ENCODE data around the gene GBGT1.
A peak's percentile ranks its signal among the peaks of the same experiment; 100 is the strongest.
"Not testable (repeated sequence)": the region's sequence is repeated elsewhere in the genome, so short reads cannot be mapped to it uniquely, and the experiment has no call there.

Gene GBGT1

DNA sequence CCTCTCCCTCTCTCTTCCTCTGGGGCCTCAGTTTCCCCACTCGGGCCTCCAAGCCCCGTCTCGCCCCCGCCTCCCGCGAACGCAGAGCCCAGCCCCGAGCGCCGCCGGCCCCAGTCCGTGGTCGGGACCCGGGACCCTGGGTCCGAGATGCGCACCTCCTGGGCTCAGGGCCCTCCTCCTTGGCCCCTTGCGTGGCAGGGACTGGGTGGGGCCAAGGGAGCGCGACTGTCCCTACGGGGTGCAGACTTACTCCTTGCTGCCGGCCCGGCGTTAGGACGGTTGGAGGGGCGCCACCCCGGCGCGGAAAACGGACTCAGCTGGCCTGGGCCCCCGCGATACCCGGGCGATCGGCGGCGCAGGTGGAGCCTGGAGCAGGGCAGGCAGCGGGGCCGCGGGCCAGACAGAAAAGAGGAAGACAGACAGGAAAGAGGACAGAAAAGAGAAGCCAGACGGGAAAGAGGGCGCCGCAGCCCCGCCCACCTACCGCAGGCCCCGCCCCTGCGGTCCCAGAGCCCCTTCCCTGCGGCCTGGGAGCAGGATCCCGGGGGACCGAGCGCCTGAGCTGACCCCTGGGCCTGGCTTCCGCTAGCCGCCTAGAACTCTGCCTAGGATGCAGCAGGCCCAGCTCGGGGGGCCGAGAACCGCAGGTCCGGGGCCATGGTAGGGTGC is at the start of gene GBGT1:
TSS of gene GBGT1 (minus strand) at position 411 of the 669 bp plus-strand sequence. CDS start 1,502 bp downstream, outside the sequence.
- DNase-seq: peak; percentile 49

DNA sequence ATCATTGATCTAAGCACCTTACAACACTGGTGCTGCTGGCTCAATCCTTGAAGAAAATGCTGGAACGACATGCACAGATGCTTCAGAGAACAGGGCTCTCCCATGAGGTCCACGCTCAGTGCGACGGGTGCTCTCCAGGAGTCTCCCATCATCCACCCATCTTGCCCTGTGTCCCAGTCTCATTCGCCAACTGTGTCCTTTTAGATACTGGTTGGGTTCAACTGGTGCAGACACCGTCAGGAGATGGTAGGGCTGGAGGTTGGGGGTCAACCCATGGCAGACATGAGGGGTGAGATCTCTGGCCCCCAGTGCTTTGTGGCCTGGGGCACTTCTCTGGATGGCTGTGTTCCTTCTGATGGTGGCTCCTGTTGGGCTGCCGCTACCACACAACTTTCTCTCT is 46.9 kb upstream of the GBGT1 start:
- no peak for DNase-seq

DNA sequence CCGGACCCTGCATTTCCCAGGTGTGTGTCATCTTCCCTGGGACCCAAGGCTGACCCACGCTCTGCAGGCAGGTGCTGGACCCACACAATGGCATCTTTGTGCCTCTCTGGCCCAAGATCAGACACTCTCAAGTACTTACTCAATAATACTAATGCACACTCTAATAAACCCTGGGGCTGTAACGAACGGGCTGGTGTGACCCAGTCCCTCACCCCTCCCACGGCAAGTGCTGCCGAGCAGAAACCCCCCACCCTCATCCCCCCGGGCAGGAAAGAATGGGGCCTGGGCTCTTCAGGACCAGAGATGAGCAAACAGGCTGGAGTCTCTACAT is 46.5 kb upstream of the GBGT1 start:
- DNase-seq: no peak

DNA sequence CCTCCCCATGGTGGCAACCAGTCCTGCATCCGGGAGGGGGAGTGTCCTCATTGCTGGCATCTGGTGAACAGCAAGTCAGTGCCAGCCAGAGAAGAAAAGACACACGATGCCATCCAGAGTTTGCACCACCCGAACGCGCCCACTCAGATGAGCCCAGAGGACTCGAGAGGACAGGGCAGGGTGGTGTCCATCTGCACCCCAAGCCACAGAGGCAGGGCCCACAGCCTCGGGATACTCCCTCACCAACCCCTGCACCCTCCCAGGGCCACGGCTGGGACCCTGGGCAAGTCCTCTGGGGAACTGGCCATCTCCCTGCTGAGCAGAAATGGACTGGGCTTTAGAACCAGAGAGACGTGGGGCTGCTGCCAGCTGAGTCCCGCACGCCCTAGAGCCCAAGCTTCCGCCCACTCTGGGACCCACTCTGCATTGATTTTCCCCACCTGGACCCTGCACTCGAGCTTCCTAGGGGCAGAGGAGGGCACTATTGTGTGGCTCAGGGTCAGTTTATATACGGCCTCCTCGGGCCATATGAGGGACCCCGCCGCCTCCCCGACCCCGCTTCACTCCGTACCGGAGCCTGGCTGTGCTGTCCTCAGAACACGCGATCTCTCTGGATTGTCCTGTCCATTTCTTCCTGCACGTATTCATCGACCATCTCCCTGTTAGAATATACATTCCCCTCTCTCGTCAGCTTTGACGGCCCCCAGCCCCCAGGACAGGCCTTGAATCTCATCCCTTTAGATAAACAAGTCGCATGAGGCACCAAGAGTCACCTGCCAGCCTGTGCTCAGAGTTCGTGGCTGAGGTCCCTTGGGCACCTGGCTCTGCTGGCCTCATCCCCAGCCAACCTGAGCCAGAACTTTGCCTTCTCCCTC is 45.9 kb upstream of the GBGT1 start:
- DNase-seq: not testable (repeated sequence)

DNA sequence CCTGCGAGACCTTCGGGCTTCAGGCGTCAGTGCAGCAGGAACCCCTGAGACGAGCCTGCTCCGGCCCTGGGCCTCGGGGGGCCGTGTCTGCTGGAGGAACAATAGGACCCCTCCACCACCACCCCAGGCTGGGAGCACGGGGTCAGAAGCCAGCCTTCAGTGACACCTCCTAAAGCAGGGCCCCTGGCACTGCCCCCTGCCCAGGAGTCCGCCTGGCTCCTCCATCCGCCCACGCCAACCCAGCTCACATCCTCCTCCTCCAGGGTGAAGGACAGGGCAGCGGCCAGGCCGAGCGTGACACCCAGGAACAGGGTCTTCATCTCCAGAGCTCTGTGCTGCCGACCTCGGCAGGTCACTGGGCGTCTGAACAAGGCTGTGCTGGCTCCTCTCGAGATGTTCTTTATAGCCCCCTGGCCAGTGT is 45.2 kb upstream of the GBGT1 start, which contains the start of gene OBP2B:
TSS of gene OBP2B (minus strand) at position 371 of the 421 bp plus-strand sequence. CDS start at position 320, 51 bp downstream.
- not testable (repeated sequence) for DNase-seq

DNA sequence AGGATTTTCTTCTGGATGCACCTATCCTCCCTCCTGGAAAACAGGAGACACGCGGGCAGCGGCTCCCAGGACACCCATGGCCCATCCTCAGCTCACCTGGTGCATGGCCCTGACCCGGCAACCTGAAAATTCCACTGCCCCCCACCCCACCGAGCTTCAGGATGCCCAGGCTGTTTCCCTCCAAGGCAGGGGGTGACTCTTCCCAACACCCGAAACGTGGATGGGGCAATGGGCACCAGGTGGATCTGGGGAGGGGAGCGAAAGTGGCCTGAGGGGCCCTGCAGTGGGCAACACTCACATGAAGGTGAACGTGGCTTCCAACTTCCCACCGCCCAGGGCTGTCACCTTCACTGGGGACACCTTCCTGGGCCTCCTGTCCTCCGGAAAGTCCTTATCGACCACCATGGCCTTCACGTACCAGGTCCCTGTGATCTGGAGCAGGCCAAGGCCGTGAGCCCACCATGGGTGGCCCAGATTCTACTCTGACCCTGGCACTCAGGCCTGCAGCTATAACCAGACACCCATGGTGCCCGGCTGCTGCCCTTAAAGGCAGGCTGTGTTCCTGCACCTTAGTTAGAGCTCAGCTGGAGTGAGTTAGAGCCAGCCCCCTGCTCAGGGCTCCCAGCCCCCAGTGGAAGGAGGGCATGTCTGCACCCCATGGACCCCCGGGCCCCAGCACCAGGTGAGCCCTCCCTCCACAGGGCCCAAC is 44.6 kb upstream of the GBGT1 start:
- peak; percentile 27 for DNase-seq

DNA sequence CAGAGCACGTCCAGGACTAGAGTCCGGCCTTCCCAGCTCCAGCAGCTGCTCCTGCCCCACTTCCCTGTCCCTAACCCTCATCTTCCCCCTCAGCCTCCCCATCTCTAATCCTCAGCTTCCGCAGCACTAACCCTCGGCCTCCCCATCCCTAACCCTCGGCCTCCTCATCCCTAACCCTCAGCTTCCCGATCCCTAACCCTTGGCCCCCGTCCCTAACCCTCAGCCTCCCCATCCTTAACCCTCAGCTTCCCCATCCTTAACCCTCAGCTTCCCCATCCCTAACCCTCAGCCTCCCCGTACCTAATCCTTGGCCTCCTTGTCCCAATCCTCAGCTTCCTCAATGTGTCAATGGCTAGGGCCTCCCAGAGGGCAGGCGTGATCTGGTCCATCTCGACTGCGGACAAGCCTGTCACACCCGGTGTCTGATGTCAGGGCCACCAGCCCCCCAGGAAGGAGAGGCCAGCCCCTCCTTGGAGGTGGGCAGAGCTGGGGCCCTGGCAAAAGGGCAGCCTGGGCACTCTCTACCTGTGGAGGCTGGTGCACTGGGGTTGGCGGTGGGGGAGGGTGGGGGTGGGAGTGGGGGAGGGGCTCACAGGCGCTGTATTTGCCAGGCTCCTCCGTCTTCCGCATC is 43.9 kb upstream of the GBGT1 start:
- DNase-seq: no peak

DNA sequence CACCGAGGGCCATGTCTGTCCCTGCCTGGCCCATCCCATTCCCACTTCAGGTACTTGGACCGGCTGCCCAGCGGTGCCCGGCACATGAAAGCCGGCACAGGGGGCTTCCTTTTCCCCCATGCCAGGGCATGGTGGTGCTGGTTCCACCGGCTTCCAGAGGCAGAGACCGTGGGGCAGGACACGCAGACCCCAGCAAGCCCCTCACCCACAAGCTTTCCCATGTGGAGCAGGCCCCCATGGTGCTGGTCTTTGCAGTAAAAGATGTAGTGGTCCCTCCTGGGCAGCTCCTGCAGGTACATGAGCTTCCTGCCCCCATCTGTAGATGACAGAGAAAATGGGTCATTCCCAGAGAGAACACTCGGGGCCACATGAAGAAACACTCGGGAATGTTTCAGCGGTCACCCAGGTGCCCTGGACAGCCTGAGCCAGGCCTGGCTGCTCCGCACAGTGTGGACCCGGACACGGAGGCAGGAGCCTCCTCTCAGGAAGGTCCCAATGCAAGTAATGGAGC is 43.4 kb upstream of the GBGT1 start:
- DNase-seq: no peak

DNA sequence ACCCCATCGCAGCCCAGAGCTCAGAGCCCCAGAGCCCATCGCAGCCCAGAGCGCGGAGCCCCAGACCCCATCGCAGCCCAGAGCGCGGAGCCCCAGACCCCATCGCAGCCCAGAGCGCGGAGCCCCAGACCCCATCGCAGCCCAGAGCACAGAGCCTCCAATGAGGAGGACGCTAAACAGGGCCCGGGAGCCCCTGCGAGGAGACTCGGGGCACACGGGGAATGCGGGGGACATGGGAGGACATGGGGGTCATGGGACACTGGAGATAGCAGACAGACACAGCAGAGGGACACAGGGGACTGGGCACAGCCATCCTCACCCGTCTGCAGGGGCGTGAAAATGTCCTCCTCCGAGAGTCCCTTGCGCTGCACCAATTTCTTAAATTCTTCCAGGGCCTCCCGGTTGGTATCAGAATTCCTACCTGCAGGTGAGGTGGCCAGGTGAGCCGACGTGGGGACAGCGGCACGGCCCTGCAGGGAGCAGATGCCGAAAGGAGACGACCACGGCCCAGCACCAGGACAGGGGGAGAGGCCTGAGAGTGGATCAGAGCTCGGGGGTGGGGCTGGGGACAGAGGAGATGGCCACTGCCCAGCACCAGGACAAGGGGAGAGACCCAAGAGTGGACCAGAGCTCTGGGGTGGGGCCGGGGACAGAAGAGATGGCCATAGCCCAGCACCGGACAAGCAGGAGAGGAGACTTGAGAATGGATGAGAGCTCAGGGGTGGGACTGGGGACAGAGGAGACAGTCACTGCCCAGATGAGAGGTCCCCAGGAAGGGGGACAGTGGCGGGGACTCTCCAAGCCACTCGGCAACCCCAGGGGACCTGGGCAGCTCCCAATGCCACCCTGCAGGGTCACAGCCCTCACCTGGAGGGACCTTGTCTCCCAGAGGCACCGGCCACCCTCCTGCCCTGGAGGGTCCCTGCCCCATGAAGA is 42.5 kb upstream of the GBGT1 start:
- DNase-seq: no peak

DNA sequence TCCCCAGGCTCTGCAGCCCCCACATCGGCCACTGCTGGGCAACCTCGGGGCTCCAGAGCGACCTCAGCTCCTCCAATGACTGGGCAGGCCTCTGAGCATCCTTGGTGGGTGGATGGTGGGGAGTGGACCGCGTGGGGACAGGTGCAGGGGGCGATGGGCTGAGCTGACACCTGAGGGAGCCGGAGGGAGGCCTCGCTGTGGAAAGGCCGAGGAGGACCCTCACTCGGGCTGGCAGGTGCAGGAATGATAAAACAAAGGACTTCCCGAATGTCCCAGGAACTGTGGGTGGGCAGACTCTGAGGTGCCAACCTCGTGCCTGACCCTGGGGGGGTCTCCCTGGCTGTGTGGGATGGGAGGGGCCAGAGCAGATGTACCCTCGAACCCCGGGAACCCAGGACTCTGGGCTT is 41.8 kb upstream of the GBGT1 start:
- DNase-seq: not testable (repeated sequence)

DNA sequence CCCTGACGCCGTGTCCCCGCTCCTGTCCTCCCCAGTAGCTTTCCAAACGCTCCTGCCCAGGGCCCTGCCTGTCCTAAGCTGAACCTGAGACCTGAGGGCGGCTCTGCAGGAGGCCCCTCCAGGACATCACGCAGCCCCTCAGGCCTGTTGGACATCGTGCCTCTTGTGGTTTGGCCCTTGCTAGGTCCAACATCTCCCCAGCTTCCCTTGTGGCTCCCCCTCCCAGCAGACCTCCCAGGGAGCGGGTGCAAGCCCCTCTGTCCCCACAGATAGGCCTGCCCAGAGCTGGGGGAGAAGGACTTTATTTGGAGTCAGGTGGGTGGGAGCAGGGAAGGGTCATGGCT is 41.3 kb upstream of the GBGT1 start:
- DNase-seq: no peak

DNA sequence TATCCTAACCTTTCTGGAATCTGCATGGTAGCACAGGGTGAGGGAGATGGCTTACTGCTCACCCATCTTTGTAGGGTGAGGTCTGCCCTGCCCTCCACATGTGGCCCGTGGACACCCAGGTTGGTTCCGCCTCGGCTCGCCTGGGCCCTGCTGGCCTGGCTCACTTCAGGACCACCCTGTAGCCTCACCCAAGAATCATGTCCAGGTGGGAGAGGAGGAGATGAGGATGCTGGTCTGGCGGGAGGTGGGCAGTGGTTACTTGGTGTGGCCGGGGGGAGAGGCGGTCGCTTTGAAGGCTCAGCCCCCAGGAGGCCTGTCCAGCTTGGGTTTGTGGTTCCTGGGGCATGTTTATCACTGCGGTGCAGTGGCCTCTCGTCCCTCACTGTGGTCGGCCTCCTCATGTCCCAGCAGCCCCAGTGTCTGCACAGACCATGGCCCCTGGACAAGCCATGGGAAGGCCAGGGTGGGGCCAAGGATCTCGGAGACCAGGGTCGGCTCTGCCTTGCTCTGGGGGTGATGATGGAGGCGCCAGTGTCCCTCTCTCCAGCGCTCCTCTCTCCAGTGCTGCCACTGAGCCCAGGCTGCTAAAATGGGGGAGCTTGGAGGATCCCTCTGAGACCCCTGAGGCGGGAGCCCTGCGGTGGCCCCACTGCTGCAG is 40.8 kb upstream of the GBGT1 start:
- DNase-seq: no peak

DNA sequence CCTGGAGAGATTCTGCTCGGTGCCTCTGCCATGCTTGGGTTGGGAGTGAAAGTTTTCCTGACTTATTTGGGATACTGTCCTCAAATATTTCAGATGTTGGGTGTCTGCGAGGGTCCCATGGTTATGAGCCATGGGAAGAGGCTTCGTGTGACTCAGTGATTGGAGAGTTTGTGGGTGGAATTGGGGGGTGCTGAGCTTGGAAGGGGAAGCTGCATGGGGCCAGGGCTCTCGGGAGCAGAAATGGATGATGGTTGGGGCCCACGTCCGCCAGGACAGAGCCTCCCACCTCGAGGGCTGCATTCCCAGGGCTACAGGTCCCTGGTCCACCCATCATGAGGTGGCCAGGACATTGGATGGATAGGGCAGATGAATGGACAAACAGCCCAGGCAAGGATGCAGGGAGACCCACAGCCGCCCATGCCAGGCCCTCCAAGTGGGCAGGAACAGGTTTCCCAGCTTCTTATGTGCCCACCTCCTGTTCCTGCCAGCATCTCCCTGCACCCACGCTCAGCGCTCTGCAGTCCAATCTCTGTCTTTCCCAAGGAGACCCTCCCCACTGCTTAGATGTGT is 39.9 kb upstream of the GBGT1 start:
- DNase-seq: no peak

DNA sequence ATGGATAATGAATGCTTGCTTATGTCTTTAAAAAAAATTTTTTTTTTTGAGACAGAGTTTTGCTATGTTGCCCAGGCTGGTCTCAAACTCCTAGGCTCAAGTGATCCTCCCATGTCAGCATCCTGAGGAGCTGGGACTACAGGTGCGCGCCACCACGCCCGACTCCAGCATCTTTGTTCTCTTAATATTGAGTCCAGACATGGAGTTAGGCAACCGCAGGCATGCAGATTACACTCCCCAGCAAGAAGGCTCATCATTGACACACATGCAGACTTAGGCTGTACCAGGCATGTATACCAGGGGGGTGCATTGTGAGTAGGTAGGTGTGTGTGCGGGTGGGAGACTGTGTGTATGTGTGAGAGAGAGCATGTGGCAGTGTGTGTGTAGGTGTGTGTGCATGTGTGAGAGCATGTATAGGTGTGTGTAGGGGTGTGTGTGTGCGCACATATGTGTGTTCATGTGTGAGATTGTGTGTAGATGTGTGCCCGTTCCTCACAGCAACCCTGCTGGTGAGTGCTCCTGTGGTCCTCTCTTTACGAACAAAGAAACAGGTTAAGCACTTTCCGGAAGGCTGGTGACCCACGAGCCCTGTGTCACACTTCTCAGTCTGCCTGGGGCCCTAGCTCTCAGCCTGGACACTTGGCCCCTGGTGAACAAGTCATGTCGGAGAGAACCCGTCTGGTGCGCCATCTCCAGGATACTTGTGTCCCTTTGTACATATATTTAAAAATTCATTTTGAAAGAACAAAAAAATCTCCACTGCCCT is 39.2 kb upstream of the GBGT1 start:
- DNase-seq: no peak

DNA sequence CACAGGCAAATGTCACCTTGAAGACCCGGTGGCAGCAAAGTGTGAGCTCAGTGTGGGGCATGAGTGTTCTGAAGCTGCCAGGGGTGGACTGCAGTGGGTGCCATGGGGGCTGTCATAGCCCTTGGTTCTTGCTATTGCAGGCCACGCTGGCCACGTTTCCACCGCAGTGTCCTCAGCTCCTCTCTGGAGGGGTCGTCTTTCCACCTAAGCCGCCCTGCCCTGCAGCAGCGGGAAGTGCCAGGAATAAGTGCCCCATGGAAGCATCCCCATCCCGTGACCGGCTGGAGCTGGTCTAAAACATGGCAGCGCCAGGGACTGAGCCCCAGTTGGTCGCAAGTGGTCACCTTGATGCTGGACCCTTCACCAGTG is 38.4 kb upstream of the GBGT1 start:
- no peak for DNase-seq

DNA sequence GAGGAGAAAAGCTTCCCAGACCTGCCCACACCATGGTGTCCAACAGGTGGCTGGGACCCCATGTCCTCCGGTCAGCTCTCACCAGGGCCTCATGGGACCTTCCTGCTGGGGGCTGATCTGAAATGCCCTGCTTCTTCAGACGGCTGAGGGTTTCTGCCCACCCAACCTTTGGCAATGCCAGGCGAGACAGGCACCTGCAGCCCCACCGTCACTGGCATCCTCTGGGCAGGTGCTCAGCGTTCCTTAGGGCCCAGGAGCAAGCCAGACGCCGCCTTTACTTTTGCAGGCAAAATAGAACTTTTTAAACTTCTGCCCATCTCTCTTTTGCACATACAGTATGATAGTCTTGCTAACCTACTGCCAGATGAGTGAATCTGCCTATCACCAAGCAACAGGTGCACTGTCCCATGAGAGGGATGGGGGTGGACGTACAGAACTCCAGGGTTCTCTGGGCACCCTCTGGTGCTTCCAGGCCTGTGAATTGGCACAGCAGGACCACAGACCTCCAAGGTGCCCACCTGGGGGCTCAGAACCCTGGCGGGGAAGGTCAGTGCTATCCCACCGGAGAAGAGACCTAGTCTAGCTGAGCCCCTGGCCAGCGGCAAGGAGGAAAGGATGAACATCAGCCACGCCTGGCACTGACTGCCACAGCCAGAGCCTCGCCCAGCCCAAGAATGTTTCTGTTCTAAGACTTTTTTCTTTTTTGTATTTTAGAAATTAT is 37.9 kb upstream of the GBGT1 start:
- no peak for DNase-seq

DNA sequence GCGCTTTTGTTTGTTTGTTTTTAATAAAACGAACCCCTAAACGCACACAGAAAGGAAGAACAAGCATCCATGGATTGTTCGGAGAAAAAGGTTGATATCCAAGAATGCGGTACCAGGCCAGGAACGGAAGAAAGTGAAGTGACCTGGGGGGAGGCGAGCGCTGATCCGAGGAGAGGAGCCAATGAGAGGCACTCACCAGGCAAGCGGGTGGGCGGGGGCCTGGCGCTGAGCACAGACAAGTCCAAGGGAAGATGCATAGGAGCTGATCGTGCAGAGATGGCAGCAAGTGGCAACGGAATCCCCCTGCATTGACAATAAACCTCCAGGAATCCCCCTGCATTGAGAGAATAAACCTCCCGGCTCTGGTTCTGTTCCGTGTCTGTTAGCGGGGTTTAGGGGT is 36.9 kb upstream of the GBGT1 start:
- DNase-seq: no peak

DNA sequence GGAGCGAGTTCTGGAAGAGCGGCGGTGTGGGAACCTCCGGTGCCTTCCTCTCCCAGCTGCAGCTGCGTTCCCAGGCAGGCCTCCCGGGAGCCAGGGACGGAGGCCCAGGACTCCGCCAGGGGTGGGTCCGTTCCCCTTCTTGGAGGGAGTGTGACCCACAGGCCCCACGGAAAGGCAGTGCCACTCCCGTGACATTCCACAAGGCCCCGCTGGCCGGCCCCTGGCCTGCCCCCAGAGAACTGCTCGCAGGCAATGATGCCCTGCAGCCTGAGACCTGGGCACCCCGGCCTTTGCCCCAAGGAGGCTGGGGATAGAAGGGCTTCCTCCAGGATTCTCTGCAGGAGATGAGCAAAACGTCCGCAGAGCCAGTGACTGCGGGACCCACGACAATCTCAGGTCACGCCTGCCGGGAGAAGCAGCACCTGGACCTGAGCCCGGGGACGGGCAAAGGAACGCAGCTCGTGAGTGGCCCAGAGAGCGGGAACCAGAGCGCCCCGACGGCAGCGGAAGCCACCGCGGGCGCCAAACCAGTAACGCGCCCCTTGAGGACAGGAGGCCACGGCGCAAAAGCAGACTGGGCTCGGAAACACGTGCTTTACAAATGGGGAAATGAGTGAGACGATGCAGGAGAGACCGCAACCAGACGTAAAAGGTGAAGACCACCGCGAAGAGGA is 36.1 kb upstream of the GBGT1 start:
- no peak for DNase-seq

DNA sequence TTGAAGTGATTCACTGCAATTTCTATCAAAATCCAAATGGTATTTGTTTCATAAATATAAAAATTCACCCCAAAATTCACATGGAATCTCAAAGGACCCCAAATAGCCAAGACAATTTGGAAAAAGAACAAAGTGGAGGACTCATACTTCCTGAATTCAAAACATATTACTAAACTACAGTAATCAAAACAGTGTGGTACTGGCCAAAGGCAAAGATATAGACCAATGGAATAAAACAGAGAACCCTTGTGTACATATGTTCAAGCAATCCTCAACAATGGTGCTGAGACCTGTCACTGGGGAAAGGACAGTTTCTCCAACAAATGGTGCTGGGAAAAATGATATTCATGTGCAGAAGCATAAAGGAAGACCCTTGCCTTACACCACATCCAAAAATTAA is 31.3 kb upstream of the GBGT1 start:
- DNase-seq: no peak
